D721Med (cell line): ENCODE results near the gene KRT32.

Experiments
- DNase-seq: peaks from one replicate; pipeline ENCODE4 v3.0.0; 2011; ENCODE audit warnings: low spot score; ENCODE audit not compliant: insufficient read length
- FAIRE-seq: peaks from 2 replicates; lab custom pipeline; 2011; peaks lifted over from hg19 to GRCh38; lab: Jason Lieb, UNC
- CTCF ChIP-seq: IDR thresholded peaks from 2 replicates; pipeline ENCODE4 v1.5.1; 2012; ENCODE audit warnings: mild to moderate bottlenecking, control low read depth; ENCODE audit not compliant: insufficient read depth; ENCODE audit errors: missing control alignments

The KRT32 gene

GRCh38 chr17:41500131-41500911 is 33.1 kb upstream of the KRT32 start:
- no peak for FAIRE-seq
- no peak for DNase-seq
- no peak for TF ChIP-seq CTCF

- TF ChIP-seq CTCF, result no peak
- DNase-seq (no peak), FAIRE-seq (no peak)
These were observed 32.5 kb upstream of the KRT32 start for GRCh38 chr17:41499714-41500113.

GRCh38 chr17:41498276-41498675 is 31.1 kb upstream of the KRT32 start:
- TF ChIP-seq CTCF, result no peak
- DNase-seq, result no peak
- no peak for FAIRE-seq

GRCh38 chr17:41496803-41497484 is 29.8 kb upstream of the KRT32 start:
- TF ChIP-seq CTCF, result peak; percentile 35
- DNase-seq (no peak), FAIRE-seq (no peak)

DNA sequence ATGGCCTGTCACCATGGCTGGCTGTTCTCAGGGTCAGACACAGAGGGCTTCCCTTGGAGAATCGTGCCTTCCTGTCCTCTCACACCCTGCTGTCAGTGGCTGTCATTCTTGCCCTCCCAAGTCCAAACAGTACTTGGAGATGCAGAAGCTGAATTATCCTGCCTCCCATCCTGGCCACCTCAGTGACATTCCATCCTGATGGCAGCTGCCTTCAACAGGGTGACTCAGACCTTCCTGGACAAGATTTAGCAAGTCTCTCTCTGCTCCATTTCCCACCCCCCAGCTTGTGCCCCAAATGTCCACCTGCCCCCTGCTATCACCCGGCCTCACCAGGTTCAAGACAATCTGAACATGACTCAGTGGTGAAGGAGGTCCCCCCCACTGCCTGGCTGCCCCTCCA is 27.3 kb upstream of the KRT32 start:
- FAIRE-seq (no peak), DNase-seq (no peak)
- TF ChIP-seq CTCF, result no peak

GRCh38 chr17:41492771-41493170 is 25.6 kb upstream of the KRT32 start:
- DNase-seq (no peak), FAIRE-seq (no peak)
- TF ChIP-seq CTCF, result no peak

DNA sequence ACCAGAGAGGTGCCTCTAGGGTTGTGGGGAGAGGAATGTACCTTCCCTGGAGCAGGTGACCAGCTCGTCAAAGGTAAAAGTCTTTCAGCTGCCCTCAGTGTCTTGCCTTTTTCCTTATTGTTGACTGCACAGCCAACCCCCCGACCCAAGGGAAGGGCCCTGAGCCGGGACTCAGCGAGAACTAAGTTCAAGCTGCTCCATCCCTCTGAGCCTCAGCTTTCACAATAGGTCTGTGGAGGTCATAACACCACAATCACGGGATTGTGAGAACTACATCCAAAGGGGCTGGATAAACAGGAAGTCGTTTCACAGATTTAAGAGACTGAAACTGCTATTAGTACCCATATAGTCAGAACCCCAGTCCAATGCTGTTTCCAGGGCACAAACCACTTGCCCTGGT is 25.2 kb upstream of the KRT32 start:
- FAIRE-seq, result no peak
- no peak for TF ChIP-seq CTCF

More for the DNA sequence above, 25.2 kb upstream of the KRT32 start:
- no peak for DNase-seq
